ENCODE data around the gene NECTIN3. TPM values are rescaled to one million over a fixed set of nuclear protein-coding genes. Genes with fewer than 3 reads are reported as not detected.

The NECTIN3 gene
- total and polyA plus RNA-seq, 9 donors, result 15.4 to 45.5 (median 36.3) TPM

DNA sequence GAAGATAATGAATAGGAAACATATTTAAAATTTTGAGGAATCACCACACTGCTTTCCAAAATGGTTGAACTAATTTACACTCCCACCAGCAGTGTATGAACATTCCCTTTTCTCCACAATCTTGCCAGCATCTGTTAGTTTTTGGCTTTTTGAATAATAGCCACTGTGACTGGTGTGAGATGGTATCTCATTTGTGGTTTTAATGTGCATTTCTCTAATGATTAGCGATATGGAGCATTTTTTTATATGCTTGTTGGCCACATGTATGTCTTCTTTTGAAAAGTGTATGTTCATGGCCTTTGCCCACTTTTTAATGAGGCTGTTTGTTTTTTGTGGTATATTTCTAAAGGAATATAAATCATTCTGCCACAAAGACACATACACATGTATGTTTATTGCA lies 166.3 kb downstream of the NECTIN3 start:
- H3K27me3 ChIP-seq, result no peaks in the 10 kb centered on the region
- intact Hi-C loops (cut with DNase I), result no loop called here
- no peak overlapping the region for H3K4me3 ChIP-seq
- no peak for DNase-seq
- TF ChIP-seq EP300 (IDR thresholded peaks at IDR 0.05), result no peak
- no peak for TF ChIP-seq CTCF (IDR thresholded peaks at IDR 0.05)
- TF ChIP-seq POLR2A (IDR thresholded peaks at IDR 0.05), result no peak
- no peak overlapping the region for H3K27ac ChIP-seq
- WGBS, 3 donors, result 91 to 95% (median 92%) methylated on average over 1 of the region's 1 CpG
- H3K4me1 ChIP-seq (ENCODE audit: insufficient read depth), result no peaks in the 10 kb centered on the region
- no peaks in the 10 kb centered on the region for H3K36me3 ChIP-seq
- H3K9me3 ChIP-seq, result no peaks in the 10 kb centered on the region

DNA sequence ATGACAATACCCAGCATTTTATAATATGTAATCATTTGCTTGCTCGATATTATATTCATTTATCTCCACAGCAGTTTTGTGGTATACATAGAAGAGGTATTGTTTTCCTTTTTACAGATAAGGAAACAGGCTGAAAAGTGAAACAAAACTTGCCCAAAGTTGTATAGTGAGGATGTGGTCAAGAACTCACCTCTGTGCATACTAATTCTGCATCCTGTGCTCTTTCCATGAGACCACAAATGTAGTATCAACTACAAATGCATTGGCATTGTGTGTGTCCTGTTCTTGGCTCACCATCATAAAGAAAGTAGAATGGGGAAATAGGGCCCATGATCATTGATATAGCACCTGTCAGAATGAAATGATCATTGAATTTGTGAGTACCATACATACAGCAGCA lies 167.3 kb downstream of the NECTIN3 start:
- H3K9me3 ChIP-seq, result no peaks in the 10 kb centered on the region
- intact Hi-C loops (cut with DNase I), result no loop called here
- H3K4me3 ChIP-seq, result no peak overlapping the region
- H3K4me1 ChIP-seq (ENCODE audit: insufficient read depth), result no peaks in the 10 kb centered on the region
- TF ChIP-seq EP300 (IDR thresholded peaks at IDR 0.05) (no peak), POLR2A (IDR thresholded peaks at IDR 0.05) (no peak), CTCF (IDR thresholded peaks at IDR 0.05) (no peak)
- no peak overlapping the region for H3K27ac ChIP-seq
- no peaks in the 10 kb centered on the region for H3K36me3 ChIP-seq
- WGBS, 3 donors, result 59 to 72% (median 67%) methylated on average over 1 of the region's 1 CpG
- DNase-seq, result no peak
- no peaks in the 10 kb centered on the region for H3K27me3 ChIP-seq

DNA sequence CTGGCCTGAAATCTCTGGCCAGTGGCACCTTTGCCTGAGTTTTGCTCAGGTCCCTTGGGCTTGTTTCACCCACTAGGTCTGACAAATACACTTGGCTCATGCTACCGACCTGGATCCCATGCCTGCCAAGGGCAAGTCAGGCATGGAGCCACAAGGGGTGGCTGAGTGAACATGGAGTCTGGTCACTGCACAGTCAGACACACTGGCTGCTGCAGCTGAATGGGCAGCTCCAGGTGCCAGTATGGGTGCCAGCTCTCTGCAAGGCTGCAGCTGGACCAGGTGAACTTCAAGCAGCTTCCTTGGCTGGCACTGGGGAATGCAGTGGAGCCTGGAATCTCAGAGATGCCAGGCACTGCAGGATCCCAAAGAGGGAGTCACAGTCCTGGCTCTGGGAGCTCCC lies 170.3 kb downstream of the NECTIN3 start:
- no peaks in the 10 kb centered on the region for H3K9me3 ChIP-seq
- no peak for DNase-seq
- intact Hi-C loops (cut with DNase I), result no loop called here
- H3K36me3 ChIP-seq, result no peaks in the 10 kb centered on the region
- WGBS, 3 donors, result 60 to 93% (median 83%) methylated on average over 1 of the region's 1 CpG
- H3K4me3 ChIP-seq, result no peak overlapping the region
- no peak for TF ChIP-seq POLR2A (IDR thresholded peaks at IDR 0.05)
- TF ChIP-seq EP300 (IDR thresholded peaks at IDR 0.05), result no peak
- TF ChIP-seq CTCF (IDR thresholded peaks at IDR 0.05), result no peak
- no peak overlapping the region for H3K27ac ChIP-seq
- no peaks in the 10 kb centered on the region for H3K27me3 ChIP-seq
- no peaks in the 10 kb centered on the region for H3K4me1 ChIP-seq (ENCODE audit: insufficient read depth)

All from ovary (tissue), 9 donors.